Right renal pelvis (tissue), 4 donors: ENCODE results near the gene ODF2. TPM values are rescaled to one million over a fixed set of nuclear protein-coding genes. Genes with fewer than 3 reads are reported as not detected.
"Not testable (repeated sequence)": the region's sequence is repeated elsewhere in the genome, so short reads cannot be mapped to it uniquely, and the experiment has no call there.

Experiments used
- DNase-seq, 4 donors: peaks; one replicate each; pipeline ENCODE4 v3.0.0-alpha.2; 2013; ENCODE audit warnings: low read depth in 4 of 4, low spot score in 3 of 4, missing footprints in 1 of 4
- polyA plus RNA-seq, 4 donors: library from polyadenylated mRNA; unstranded; fragments of 120-200 nt; gene quantifications; one replicate each; pipeline ENCODE4 v1.2.1, GENCODE V29; 2013; ENCODE audit not compliant: insufficient read length in 4 of 4

ODF2 gene
- polyA plus RNA-seq, 4 donors, result 39.9 to 46.6 (median 41.6) TPM

DNA sequence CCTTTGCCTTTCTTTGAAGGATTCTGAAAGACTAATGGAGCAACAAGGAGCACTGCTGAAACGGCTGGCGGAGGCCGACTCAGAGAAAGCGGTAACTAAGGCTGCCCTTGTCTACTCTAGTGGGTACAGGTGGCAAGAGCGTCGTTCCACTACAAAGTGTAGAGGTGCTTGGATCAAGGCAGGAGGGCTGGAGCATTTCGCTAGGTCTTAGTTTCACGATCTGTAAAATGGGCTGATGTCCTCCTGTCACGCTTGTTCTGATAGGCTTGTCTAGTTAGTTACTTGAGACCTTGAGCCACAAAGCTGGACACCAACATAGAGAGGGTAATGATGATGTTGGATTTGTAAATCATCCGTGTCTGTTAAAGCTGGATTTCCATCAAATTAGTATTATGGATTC is 25.8 kb downstream of the ODF2 start:
- DNase-seq, result no peak

DNA sequence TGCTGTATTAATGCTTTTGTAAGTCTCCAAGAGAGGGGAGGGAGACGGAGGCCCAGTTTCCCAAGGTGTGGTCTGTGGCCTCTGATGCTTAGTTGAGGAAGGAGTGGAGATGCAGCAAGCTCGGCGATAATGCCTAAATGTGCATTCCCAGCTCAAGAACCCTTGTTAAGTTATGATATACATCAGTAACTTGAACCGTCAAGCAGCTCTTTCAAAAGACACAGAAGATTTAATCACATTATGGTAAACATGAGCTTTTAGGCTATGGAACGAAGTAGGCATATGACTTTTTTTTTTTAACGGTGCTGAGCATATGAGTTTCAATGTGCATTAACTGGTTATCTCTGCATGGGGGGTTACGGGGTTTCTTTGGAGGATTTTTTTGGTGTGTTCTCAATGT is 26.4 kb downstream of the ODF2 start:
- DNase-seq, result no peak

DNA sequence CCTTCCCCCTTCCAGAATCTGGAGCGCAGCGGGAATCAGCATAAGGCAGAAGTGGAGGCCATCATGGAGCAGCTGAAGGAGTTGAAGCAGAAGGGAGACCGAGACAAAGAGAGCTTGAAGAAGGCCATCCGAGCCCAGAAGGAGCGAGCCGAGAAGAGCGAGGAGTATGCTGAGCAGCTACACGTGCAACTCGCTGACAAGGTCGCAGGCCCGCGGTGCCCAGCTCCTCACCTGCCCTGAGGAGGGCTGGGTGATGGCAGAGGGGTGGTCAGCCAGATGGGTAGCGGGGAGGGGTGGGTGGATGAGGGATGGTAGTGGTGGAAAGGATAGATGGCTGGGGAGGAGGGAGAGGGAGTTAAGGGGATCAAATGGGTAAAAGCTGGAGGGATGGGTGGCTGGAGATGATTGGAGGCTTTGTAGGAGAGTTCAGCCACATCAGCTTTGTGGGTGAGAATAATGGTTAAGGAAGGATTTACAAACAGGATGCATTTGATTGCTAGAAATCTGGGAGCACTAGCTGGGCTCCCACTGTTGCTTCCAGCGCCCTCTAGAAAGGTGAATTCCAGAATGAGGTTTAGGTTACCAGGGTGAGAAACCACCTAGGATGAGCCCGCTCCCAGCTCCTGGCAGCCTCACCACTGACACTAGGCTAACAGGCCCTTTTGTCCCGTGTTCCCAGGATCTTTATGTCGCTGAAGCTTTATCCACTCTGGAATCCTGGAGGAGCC is 29.0 kb downstream of the ODF2 start:
- DNase-seq, result no peak

DNA sequence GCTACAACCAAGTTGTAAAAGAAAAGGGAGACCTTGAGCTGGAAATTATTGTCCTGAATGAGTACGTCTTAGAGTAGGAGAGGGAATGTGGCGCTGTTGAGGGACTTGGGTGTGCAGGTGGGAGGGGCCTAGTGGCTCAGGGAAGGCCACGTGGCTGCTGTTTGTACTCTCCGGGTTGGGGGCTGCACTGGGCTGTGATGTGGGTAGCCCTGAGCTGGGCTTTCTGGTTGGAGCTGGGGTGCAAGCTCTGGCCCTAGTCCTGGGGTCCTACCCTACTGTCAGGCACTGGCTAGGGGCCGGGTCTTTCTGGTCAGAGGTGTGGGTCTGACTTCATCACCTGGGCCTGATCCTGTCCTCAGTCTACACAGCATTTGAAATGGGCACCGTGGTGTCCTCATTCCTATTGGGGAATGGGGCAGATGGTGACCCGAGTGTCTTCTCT is 29.6 kb downstream of the ODF2 start:
- no peak for DNase-seq

DNA sequence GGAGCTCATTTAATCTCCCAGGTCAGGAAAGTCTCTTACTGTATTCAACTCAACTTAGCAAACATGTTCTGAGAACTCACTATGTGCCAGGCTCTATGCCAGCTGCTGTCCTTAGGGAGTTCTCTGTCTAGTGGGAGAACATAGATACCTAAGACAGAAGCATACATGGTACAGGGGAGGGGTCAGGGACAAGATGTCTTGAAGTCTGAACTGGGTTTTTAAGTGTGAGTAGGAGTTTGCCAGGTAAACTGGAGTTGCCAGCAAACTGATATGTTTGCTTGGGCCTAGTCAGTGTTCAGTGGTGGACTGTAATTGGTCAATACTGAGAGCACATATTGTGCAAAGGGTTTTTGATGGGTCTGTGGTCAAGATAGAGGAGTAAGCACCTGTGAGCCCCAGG is 30.4 kb downstream of the ODF2 start:
- no peak for DNase-seq

DNA sequence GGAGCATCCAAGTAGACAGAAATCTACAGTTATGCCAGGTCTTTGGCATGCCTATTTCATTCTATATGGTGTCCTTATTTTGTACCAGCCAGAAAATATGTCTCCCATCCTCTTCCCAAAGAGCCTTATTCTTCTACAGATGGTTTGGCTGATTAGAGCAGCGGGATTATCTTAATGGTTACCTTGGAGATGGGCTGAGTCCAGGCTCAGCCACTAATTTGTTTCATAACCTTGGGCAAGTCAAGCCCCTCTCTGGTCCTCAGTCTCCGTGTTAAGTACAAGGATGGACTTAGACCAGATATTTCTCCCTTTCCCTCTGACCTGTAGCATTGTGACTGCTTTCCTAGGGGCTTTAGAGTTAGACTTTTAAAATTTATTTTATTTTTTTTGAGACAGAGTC is 37.6 kb downstream of the ODF2 start:
- no peak for DNase-seq

DNA sequence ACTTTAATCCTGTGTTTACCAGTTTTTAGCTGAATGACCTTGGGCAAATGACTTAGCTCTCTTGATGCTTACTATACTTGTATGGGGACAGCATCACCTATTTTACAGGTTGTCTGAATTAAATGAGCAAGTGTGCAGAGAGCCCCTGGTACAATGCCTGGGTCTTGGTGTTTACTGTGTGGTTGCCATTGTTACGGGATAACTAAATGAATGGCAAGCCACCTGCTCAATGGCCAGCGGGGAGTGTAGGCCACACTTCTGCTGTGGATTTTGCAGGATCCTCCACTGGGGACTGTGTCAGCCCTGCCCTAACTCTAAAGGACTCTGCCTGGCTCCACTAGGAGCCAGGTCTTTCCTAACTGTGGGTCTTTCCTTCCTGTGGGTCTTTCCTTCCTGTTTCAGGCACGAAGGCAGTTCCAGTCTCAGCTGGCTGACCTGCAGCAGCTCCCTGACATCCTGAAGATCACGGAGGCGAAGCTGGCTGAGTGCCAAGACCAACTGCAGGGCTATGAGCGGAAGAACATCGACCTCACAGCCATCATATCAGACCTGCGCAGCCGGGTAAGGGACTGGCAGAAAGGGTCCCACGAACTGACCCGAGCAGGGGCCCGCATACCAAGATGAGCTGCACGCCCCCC is 38.4 kb downstream of the ODF2 start:
- DNase-seq, result peak in 2 of 4 donors; percentile 23 to 25

DNA sequence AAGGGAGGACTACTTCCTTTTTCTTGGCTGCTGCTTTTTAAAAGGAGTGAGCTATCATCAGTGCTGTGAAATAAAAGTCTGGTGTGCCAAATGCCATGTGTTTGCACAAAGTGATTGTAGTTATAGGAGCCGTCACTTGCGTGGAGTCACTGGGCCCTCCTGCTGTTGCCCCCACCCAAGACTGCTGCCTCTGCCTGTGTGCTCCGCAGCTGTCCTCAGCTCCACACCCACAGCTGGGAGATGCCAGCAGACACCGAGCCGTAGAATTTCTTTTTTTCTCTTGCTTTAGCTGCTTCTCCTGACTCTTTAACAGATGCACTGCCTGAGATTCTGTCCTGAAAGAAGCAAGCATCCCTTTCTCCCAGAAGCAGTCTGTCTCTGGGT is 38.9 kb downstream of the ODF2 start:
- DNase-seq, result no peak

DNA sequence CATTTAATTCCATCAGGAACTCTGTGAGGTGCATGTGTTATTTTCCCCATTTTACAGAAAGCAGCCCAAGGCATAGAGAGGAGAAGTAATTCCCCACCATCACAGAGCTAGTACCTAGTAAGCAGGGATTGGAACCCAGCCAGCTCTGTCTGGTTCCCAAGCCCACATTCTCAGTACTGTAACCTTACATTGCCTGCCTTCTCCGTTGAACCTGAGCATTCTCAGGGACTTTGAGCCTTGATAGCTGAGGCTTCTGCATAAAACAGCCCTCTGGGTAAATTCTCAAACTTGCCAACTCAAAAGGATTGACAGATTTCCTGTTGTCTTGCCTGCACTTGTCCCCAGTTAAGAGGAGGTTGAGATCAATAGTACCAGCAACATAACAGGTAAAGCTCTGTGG is 39.5 kb downstream of the ODF2 start:
- DNase-seq, result no peak

DNA sequence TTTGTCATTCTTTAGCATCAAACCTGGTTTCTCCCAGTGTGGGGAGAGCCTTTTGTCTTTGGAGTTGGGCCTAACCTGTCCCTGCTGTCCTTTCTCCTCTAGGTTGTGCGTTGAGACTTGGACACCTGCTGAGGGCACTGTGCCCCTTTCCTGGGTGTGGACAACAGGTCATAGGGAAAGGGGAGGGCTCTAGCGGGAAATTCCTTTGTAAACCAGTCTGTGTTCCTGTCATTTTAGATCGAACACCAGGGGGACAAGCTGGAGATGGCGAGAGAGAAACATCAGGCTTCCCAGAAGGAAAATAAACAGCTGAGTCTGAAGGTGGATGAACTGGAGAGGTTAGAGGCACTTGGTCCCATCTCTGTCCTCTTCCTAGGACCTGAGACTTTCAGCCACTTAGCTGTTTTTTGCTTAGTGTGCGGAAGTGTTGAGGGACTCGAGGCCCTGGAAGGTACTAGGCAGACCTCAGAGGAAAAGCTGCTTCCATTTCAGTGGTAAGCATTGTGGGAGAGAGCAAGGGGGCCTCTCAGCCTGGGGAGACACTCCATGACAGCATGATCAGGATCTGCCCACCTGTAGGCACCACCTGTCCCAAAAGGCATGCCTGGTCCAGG is 40.1 kb downstream of the ODF2 start:
- no peak for DNase-seq

DNA sequence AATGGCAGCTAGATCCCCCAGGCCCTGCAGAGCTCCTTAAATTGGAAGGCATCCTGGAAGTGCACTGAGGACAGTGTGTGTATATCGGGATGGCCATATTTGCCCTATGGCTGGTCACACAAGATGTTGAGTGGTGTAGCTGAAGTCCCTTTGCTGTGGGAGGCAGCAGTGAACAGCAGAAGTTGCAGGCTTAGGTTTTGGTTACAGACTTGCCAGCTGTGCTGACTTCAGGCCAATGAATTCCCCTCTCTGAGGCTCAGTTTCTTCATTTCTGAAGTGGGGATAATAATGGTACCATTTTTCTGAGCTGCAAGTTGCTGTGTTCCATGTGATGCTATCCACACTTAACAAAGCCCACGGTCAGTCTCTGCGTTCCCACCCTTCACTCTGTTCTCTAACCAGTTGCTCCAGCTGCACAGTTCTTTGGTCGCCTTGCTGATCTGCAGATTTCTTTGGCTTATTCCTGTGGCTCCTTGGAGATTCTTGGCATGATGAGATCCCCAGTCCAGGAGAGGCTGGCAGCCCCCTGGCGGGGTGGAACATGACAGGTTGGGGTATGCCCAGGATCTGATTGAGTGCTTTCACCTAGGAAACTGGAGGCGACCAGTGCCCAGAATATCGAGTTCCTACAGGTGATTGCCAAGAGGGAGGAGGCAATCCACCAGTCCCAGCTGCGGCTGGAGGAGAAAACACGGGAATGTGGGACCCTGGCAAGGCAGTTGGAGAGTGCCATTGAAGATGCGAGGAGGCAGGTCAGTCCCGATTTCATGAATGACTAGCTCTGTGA is 42.2 kb downstream of the ODF2 start:
- no peak for DNase-seq

DNA sequence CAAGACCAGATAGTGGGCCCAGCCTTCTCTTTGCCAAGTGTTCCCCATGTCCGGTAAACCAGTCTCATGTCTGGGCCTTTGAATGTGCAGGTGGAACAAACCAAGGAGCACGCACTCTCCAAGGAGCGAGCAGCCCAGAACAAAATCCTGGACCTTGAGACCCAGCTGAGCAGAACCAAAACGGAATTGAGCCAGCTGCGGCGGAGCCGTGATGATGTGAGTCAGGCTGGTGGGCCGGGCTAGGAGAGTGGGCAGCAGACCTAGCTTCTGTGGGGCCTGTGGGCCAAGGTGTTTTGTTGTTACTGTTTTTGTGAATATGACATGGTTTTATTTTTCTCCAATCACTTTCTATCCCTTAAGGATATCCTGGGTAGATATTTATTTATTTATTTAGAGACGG is 43.1 kb downstream of the ODF2 start:
- no peak for DNase-seq

DNA sequence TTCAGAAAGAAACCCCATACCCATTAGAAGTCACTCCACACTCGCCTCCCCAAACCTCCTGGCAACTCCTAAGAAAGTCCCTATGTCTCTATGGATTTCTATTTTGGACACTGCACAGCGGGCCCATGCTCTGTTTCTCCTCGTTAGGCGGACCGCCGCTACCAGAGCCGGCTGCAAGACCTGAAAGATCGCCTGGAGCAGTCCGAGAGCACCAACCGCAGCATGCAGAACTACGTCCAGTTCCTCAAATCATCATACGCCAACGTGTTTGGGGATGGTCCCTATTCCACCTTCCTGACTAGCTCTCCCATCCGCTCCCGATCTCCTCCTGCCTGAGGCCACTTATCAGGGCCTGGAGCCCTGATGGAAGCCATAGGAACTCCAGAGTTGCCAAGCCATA is 44.1 kb downstream of the ODF2 start:
- no peak for DNase-seq

DNA sequence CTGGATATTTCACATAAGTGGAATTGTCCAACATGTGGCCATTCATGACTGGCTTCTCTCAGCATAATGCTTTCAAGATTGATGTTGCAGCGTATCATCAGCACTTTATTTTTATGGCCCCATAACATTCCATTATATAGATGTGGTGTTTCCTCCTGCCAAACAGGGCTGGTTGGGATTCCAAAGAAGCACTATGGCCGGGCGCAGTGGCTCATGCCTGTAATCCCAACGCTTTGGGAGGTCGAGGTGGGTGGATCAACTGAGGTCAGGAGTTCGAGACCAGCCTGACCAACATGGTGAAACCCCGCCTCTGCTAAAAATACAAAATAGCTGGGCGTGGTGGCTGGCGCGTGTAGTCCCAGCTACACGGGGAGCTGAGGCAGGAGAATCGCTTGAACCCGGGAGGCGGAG is 47.6 kb downstream of the ODF2 start:
- DNase-seq, result not testable (repeated sequence)

DNA sequence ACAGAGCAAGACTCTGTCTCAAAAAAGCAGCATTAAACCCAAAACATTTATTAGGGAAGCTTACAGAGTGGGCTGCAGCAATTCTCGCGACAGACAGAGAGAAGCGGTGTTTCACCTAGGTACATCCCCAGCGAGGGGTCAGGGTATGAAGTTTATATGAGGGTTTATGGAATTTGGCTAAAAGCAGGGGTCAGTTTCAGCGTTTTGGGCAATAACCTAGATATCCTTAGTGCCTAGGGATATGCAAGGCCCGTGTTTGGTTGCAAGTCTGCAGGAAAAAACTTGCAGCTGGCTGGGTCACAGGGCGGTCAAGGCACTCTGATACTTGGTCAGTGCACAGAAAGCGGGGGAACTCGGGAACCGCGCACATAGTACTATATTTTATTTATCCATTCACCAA is 48.1 kb downstream of the ODF2 start:
- DNase-seq, result no peak

DNA sequence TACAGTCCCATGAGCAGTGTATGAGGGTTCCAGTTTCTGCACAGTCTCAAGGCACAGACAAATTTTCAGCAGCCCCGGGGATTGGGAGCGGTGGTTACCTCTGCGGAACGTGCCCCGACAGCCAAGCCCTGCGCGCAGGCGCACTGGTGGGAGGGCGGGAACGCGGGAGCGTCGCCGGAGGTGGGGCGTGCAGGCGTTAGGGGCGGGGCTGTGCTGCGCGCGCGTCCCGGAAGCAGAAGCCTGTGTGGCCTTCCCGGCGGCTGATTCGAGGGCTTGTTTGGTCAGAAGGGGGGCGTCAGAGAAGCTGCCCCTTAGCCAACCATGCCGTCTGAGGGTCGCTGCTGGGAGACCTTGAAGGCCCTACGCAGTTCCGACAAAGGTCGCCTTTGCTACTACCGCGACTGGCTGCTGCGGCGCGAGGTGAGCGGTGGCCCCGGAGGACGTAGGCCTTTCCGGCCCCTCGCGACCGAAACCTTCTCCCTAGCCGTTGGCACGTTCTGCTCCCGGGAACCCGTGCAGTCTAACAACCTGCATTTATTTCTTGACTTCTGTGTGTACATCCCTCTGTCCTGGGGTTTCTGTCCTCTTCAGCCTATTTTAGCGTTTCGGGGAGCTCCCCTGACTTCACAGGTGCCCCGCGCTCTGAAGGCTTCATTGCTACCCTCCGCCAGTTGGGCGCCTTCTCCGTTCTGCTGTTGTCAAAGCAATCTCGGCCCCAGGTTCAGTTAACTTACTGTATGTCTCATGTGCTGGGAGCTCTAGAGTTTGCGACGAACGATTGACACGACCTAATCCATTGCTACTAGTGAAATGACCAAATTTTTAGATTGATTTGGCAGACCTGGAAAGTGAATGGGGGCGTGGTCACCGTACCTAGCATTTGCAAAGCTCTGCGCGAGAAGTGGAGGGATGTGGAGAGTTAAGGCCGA is 48.9 kb downstream of the ODF2 start, which contains the start of gene GLE1:
Gene GLE1, plus strand, starts transcription at position 235 of the 929 bp plus-strand sequence. Its CDS starts 87 bp downstream, at position 322.
- peak; percentile 86 to 93 (median 88) for DNase-seq

DNA sequence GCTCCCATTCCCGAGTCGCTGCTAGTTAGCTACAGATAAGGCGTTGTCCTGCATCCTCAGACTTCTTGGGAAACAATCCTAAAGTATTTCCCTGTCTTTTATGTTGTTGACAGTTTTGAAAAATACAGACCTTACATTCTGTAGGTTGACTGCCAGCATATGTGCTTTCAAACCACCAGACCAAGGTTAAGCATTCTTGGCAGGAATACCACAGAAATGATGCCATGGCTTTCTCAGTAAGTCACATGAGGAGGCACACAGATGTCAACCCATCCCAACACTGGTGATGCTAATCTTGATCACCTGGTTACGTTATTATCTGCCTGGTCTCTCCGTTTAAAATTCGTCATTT is 49.6 kb downstream of the ODF2 start:
- no peak for DNase-seq

DNA sequence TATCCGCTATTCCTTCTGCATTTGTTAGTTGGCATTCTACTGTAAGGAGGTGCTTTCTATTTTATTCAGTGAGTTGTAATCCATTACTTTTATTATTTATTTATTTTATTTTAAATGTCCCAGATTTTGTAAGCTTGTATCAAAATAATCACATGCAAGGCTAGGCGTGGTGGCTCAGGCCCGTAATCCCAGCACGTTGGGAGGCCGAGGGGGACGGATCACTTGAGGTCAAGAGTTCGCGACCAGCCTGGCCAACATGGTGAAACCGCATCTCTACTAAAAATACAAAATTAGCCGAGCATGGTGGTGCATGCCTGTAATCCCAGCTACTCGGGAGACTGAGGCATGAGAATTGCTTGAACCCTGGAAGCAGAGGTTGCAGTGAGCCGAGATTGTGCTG is 50.1 kb downstream of the ODF2 start:
- DNase-seq, result not testable (repeated sequence)

DNA sequence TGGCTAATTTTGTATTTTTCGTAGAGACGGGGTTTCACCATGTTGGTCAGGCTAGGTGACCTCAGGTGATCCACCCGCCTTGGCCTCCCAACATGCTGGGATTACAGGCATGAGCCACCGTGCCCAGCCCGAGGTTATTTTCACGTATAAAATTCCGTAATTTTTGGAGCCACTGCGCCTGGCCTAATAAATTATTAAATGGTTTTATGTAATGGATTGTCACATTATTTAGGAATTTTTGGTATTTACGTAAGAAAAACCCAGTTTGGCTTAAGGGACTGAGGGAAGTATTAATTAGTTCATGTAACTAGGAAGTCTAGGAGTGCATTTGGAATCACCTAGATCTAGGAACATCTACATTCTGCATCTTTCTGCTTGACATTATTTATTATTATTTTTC is 57.0 kb downstream of the ODF2 start:
- no peak for DNase-seq

DNA sequence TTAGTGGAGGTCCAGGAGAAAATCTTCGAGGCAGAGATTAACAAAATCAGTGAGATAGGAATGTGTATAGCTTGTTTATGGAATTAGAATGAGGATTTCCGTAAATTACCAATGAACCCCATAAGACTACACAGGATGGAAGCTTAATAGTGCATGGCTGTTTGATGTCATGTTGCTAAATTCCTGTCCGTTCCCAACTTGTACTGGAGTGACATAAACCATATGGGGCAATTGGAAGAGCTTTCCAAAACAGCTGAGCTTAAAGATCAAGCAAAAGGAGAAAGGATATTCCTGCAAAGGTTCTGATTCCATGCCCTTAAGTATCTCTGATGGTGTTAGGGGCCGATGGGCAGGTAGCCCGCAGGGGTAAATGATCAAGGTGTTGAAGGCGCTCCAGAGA is 66.2 kb downstream of the ODF2 start:
- DNase-seq, result peak in 1 of 4 donors; percentile 8
